ENCODE measurements around the gene HES1.
"Not testable (repeated sequence)": the region's sequence is repeated elsewhere in the genome, so short reads cannot be mapped to it uniquely, and the experiment has no call there.

The HES1 gene

GRCh38 chr3:194150252-194150934 is 14.4 kb downstream of the HES1 start:
- TF ChIP-seq, protein P1, sequence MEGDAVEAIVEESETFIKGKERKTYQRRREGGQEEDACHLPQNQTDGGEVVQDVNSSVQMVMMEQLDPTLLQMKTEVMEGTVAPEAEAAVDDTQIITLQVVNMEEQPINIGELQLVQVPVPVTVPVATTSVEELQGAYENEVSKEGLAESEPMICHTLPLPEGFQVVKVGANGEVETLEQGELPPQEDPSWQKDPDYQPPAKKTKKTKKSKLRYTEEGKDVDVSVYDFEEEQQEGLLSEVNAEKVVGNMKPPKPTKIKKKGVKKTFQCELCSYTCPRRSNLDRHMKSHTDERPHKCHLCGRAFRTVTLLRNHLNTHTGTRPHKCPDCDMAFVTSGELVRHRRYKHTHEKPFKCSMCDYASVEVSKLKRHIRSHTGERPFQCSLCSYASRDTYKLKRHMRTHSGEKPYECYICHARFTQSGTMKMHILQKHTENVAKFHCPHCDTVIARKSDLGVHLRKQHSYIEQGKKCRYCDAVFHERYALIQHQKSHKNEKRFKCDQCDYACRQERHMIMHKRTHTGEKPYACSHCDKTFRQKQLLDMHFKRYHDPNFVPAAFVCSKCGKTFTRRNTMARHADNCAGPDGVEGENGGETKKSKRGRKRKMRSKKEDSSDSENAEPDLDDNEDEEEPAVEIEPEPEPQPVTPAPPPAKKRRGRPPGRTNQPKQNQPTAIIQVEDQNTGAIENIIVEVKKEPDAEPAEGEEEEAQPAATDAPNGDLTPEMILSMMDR (conservative IDR thresholded peaks at IDR 0.05; ENCODE audit: control insufficient read depth, insufficient read depth, low read depth, low read length) = no peak
- no peak overlapping the region for H3K4me3 ChIP-seq (ENCODE audit: control insufficient read depth, low read depth, low read length)
- no peak for DNase-seq (ENCODE audit: low read depth)

- DNase-seq (ENCODE audit: low read depth); H3K4me3 ChIP-seq (ENCODE audit: control insufficient read depth, low read depth, low read length): not testable (repeated sequence)
Measured at GRCh38 chr3:194150935-194151302, 15.0 kb downstream of the HES1 start.

DNA sequence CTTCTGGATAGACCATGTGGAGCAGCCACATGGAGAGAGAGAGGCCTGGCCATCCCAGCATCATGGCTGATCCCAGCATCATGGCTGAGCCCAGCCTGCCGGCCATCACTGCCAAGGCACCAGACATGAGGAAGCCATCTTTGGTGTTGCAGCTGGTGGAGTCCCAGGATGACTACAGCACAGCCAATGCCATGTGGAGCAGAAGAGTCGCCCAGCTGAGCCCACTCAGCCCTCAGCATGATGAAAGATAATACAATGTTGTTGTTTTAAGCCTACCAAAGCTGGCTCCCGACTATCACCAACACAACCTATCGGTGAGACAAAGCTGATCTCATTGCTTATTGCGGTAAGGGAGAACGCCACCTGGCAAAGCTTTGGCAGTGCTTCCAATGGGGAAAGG is 18.4 kb downstream of the HES1 start:
- TF ChIP-seq, protein P1 (conservative IDR thresholded peaks at IDR 0.05; ENCODE audit: control insufficient read depth, insufficient read depth, low read depth, low read length) = no peak
- DNase-seq (ENCODE audit: low read depth) = no peak
- no peak overlapping the region for H3K4me3 ChIP-seq (ENCODE audit: control insufficient read depth, low read depth, low read length)

GRCh38 chr3:194156095-194156494 is 20.1 kb downstream of the HES1 start:
- no peak overlapping the region for H3K4me3 ChIP-seq (ENCODE audit: control insufficient read depth, low read depth, low read length)
- TF ChIP-seq, protein P1 (conservative IDR thresholded peaks at IDR 0.05; ENCODE audit: control insufficient read depth, insufficient read depth, low read depth, low read length) = no peak

GRCh38 chr3:194158942-194159439 is 23.0 kb downstream of the HES1 start:
- H3K4me3 ChIP-seq (ENCODE audit: control insufficient read depth, low read depth, low read length) = no peak overlapping the region
- TF ChIP-seq, protein P1 (conservative IDR thresholded peaks at IDR 0.05; ENCODE audit: control insufficient read depth, insufficient read depth, low read depth, low read length) = no peak
- DNase-seq (ENCODE audit: low read depth) = no peak

More at GRCh38 chr3:194156095-194156494, 20.1 kb downstream of the HES1 start:
- no peak for DNase-seq (ENCODE audit: low read depth)

GRCh38 chr3:194160158-194160557 is 24.2 kb downstream of the HES1 start:
- no peak overlapping the region for H3K4me3 ChIP-seq (ENCODE audit: control insufficient read depth, low read depth, low read length)
- no peak for DNase-seq (ENCODE audit: low read depth)
- TF ChIP-seq, protein P1 (conservative IDR thresholded peaks at IDR 0.05; ENCODE audit: control insufficient read depth, insufficient read depth, low read depth, low read length) = no peak

DNA sequence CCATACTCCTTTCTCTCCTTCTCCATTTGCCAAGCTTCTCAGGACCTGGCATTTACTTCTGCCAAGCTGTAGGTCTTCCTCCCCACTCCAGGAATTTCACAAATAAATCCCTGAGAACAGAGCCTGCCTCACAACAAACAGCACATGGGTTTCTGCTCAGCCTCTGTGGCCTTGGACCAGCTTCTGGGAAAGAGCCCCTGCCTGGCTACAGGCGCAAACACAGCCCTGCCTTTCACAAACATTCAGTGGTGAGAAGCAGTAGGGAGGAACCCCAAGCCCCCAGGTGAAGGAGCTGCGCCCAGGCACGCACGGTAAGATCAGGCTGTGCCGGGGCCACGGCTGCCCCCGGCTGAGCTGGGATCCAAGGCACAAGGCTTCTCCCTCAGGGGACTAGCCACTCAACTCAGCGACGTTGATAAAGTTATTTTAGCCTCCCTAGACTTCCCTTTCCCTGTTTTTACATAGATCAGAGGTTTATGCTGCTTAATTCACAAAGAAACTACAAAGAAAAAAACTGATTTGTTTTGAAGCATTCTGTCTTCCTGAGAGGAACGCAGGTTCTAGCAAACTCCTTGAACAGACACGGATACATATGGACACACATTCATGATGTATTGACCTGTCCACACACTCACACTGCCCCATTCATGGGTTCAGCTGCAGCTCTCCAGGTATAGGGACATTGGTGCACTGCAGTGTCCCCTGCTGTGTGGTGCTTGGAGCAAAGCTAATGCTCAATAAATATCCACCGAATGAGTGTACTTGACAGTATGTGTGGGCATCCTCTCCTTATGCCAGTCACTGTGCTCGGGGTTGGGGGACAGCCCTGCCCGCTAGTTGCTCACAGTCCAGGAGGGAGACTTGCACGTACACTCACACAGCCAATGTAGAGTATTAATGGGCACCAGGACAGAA is 25.4 kb downstream of the HES1 start:
- no peak overlapping the region for H3K4me3 ChIP-seq (ENCODE audit: control insufficient read depth, low read depth, low read length)
- TF ChIP-seq, protein P1 (conservative IDR thresholded peaks at IDR 0.05; ENCODE audit: control insufficient read depth, insufficient read depth, low read depth, low read length) = no peak
- no peak for DNase-seq (ENCODE audit: low read depth)

All from fibroblast of mammary gland (primary cell).